Measurements from ENCODE around the gene EIF4A3.

EIF4A3 gene

GRCh38 chr17:80176757-80177156 lies 29.8 kb upstream of the EIF4A3 start:
- no peak for DNase-seq (ENCODE audit: low read depth)
- no peak overlapping the region for H3K4me3 ChIP-seq (ENCODE audit: control insufficient read depth, low read depth, low read length)
- no peak for TF ChIP-seq CTCF (IDR thresholded peaks at IDR 0.05; ENCODE audit: control insufficient read depth, insufficient read depth, low read depth, low read length, missing control alignments)

- H3K4me3 ChIP-seq (ENCODE audit: control insufficient read depth, low read depth, low read length), result no peak overlapping the region
- no peak for DNase-seq (ENCODE audit: low read depth)
- no peak for TF ChIP-seq CTCF (IDR thresholded peaks at IDR 0.05; ENCODE audit: control insufficient read depth, insufficient read depth, low read depth, low read length, missing control alignments)
Measured at GRCh38 chr17:80173916-80174315, 27.0 kb upstream of the EIF4A3 start.

- TF ChIP-seq CTCF (IDR thresholded peaks at IDR 0.05; ENCODE audit: control insufficient read depth, insufficient read depth, low read depth, low read length, missing control alignments), result no peak
- no peak overlapping the region for H3K4me3 ChIP-seq (ENCODE audit: control insufficient read depth, low read depth, low read length)
Measured at GRCh38 chr17:80173126-80173525, 26.2 kb upstream of the EIF4A3 start.

GRCh38 chr17:80171681-80172080 lies 24.8 kb upstream of the EIF4A3 start:
- no peak overlapping the region for H3K4me3 ChIP-seq (ENCODE audit: control insufficient read depth, low read depth, low read length)
- no peak for TF ChIP-seq CTCF (IDR thresholded peaks at IDR 0.05; ENCODE audit: control insufficient read depth, insufficient read depth, low read depth, low read length, missing control alignments)
- DNase-seq (ENCODE audit: low read depth), result no peak

More at GRCh38 chr17:80173126-80173525, 26.2 kb upstream of the EIF4A3 start:
- no peak for DNase-seq (ENCODE audit: low read depth)

GRCh38 chr17:80169784-80170500 lies 23.0 kb upstream of the EIF4A3 start, which contains the start of gene CARD14:
Gene CARD14, plus strand, starts transcription at chr17:80170030. Its CDS starts 11,409 bp downstream, at chr17:80181439.
- DNase-seq (ENCODE audit: low read depth), result no peak
- no peak within 1 kb of the TSS for H3K4me3 ChIP-seq (ENCODE audit: control insufficient read depth, low read depth, low read length)
- TF ChIP-seq CTCF (IDR thresholded peaks at IDR 0.05; ENCODE audit: control insufficient read depth, insufficient read depth, low read depth, low read length, missing control alignments), result no peak

- DNase-seq (ENCODE audit: low read depth), result no peak
- no peak overlapping the region for H3K4me3 ChIP-seq (ENCODE audit: control insufficient read depth, low read depth, low read length)
- TF ChIP-seq CTCF (IDR thresholded peaks at IDR 0.05; ENCODE audit: control insufficient read depth, insufficient read depth, low read depth, low read length, missing control alignments), result no peak
Measured at GRCh38 chr17:80169107-80169506, 22.2 kb upstream of the EIF4A3 start.

Measured in AG09309 (cell line).